SK-N-MC (cell line): Measurements from ENCODE around the gene KRTAP10-3.

Source experiments
- EZH2 ChIP-seq: fragments of 200-600 bp; sonication (generic); IDR thresholded peaks from one replicate; pipeline ENCODE4 v1.6.1; 2017; ENCODE audit warnings: antibody characterized with exemption
- FOXP2 ChIP-seq: optimal IDR thresholded peaks from 2 replicates; pipeline ENCODE3; 2011; ENCODE audit warnings: mild to moderate bottlenecking, moderate library complexity; ENCODE audit not compliant: insufficient read depth; ENCODE audit errors: extremely low read length, control extremely low read depth
- POLR2AphosphoS5 ChIP-seq: IDR thresholded peaks from 2 replicates; pipeline ENCODE4 v1.6.1; 2012; ENCODE audit warnings: mild to moderate bottlenecking, low read depth, low read length, borderline replicate concordance

DNA sequence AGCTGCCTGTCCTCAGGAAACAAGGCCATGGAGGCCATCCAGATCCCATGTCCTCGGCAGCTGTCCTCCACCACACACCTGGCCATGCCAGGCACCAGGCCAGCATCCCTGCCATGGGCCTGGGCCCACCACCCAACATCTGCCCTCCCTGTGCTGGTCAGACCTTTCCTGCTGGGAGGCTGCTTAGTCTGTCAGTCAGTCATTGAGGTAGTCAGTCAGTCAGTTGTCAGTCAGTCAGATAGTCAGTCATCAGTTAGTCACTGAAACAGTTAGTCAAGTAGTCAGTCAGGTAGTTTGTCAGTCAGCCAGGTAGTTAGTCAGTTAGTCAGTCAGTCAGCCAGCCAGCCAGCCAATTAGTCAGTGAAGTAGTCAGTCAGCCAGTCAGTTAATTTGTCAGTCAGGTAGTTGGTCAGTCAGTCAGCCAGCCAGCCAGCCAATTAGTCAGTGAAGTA is 35.8 kb downstream of the KRTAP10-3 start:
- TF ChIP-seq EZH2 (no peak), POLR2AphosphoS5 (no peak), FOXP2 (no peak)
